Measurements from ENCODE around the gene LAMB1.
A peak's percentile ranks its signal among the peaks of the same experiment; 100 is the strongest.
"Not testable (repeated sequence)": the region's sequence is repeated elsewhere in the genome, so short reads cannot be mapped to it uniquely, and the experiment has no call there.

LAMB1 gene

GRCh38 chr7:108002726-108003598 lies at the start of gene LAMB1:
TSS of gene LAMB1 (minus strand) at chr7:108003161. CDS start at chr7:108002885, 276 bp downstream.
- peak; percentile 34 for DNase-seq

DNA sequence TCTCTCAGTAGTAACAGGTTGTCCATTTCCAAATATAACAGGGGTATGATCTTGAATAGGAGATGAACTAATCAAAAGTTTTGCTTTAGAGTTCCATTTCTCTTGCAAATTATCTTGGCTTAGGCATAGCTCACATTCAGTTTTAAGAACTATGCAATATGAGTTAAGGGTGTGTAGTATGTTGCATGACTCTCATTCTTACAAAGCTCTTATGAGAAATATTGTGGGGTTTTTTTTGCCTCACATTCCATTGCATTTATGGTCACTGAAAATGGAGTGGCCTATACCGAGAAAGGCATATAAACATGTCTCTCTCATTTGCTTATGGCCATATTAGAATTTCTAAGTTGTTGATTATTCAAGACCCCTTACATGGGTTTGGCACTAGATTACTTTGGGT lies 48.5 kb upstream of the LAMB1 start:
- no peak for DNase-seq

DNA sequence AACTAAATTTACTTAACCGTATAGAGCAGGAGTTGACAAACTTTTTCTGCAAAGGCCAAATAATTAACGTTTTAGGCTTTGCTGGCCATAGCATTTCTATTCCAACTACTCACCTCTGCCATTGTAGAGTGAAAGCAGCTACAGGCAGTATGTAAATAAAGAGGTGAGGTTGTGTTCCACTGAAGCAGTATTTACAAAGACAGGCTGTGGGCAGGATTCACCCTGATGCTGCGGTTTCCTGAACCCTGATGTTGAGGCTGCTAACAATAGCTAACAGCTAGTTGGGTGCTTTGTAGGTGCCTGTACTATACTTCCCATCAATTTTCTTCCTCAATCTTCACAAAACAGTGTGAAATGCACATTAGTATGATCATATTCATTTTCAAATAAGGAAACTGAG lies 47.0 kb upstream of the LAMB1 start:
- DNase-seq = no peak

DNA sequence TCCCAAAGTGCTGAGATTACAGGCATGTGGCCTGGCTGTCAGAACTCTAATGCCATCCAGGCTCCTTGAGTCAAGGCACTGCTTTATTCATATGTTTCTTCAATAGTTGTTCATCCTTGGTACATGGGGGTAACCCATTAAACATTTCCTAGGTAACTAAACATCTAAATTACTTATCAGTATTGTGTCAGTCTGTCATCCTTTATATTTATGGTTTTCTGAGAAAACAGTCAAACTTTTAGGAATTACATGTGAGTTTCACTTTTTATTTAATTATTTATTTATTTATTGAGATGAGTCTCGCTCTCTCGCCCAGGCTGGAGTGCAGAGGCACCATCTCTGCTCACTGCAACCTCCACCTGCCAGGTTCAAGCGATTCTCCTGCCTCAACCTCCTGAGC lies 45.5 kb upstream of the LAMB1 start:
- no peak for DNase-seq

DNA sequence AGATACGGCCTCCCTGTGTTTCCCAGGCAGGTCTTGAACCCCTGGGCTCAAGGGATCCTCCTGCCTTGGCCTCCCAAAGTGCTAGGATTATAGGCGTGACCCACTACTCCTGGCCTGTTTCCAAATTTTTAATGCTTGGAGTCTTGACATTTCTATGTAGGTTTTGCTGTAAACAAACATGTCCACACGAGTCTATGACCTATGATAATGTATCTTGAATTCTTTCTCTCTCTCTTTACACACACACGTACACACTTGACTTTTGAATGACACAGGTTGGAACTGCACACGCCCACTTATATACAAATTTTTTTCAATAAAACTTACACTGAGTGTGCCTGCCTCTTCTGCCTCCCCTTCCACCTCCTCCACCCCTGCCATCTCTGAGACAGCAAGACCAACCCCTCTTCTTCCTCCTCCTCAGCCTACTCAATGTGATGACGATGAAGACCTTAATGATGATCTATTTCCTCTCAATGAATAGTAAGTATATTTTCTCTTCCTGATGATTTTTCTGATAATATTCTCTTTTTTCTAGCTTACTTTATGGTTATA lies 44.1 kb upstream of the LAMB1 start:
- no peak for DNase-seq

GRCh38 chr7:108045669-108046068 lies 42.7 kb upstream of the LAMB1 start:
- no peak for DNase-seq

DNA sequence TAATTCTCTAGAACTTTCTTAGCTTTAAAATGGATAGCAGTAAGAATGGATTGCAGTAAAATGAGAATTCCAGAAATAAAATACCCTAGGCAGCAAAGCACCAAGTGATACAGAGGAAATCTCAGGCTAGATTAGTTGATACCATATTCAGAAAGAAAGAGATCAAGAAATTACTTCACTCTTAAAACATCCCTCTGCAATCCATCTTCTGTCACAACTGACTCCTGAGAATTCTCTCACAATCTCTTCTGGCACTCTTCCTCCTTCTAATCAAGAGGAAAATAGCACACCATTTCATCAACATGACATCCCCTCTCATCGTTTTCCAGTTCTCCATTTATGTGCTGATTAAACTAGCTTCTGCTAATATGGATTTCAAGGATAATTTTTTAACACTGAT lies 42.2 kb upstream of the LAMB1 start:
- no peak for DNase-seq

DNA sequence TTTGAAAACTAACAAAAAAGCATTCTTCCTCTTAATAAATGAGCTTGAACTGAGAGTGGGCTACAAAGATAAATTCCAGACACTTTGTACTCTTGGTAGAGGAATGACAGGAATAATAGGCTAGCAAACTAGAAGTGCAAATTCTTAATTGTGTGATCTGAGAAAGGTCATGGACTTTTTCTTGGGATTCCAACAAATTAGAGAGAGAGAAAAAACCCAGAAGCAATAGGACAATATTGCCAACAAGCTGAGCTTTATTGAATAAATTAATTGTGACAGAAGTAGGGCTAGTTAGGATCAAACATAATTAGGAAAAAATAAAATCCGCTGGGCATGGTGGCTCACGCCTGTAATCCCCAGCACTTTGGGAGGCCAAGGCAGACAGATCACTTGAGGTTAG lies 41.4 kb upstream of the LAMB1 start:
- no peak for DNase-seq

DNA sequence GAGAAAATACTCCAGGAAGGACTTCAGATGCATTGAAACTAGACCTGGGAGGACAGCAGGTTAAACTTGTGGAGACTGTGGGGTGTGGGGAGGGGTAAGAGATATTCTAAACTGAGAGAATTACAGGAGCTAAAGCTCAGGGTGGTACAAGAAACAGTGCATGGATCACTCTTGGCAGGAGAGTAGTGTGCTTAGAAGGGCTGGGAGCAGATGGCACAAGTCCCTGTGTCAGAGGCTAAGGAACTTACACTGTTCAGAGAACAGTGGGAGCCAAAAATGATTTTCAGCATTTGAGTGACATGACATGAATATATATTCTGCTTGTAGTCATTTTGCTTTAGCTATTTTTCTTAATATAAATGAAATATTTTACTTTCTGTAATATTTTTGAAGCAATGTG lies 36.0 kb upstream of the LAMB1 start:
- DNase-seq = no peak

DNA sequence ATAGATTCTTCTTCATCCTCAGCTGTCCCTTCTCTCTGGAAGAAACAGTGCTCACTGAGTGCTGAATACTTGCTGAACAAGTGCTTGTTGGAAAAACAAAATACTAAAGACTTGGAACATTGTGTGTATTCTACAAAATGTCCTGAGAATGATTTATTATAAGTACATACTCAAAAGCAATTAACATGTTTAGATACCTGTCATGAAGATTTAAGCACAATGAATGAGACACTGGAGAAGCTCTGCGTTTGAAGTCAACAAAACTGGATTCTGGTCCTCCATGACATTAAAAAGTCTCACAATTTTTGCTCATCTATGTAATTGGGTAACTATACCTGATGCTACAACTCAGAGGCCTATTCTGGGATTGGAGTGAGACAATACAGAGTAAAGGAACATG lies 34.8 kb upstream of the LAMB1 start:
- no peak for DNase-seq

DNA sequence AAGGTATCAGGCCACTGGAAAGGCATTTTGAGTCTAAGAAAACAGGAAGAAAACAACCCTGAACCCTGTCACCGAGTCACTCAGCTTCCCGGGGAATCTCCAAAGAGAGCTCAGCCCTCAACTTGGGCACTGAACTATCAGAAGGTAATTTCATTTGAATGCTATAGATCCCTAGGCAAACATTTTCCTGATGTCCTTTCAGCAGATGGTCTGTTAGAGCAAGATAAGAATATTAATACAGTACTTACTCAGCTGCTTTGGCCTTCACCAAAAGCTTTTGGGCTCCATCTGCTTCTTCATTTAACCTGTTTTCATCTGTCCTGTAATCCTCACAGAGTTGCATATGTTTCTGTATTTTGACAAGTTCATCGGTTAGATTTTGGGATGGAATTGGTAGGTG lies 34.2 kb upstream of the LAMB1 start:
- DNase-seq = no peak

DNA sequence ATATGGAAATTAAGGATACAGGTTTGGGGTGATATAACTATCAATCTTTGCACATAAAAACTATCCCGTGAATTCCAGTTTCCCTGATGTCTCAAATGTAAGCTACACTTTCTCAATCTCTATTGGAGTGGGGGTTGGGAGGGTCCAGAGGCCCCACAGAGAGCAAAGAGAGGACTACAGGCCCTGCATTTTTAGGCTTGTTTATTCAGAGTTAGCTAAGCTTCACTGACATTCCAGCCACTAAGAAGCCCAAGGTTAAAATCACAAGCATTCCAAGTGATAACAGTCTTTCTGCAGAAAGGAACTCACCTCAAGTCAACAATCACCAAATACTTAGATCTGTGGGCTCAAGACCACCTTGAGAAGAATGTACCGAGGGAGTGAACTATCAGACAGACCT lies 31.6 kb upstream of the LAMB1 start:
- DNase-seq = no peak

GRCh38 chr7:108033776-108034497 lies 31.0 kb upstream of the LAMB1 start:
- no peak for DNase-seq

DNA sequence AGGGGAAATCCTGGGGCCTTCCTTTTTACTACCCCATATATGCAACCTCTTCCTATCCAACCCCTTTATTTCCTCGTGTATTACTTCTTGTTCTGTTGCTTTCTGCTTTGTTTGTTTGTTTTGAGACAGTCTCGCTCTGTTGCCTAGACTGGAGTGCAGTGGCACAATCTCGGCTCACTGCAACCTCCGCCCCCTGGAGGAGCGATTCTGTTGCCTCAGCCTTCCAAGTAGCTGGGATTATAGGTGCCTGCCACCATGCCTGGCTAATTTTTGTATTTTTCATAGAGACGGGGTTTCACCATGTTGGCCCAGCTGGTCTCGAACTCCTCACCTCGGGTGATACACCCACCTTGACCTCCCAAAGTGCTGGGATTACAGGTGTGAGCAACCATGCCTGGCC lies 30.3 kb upstream of the LAMB1 start:
- DNase-seq = not testable (repeated sequence)

DNA sequence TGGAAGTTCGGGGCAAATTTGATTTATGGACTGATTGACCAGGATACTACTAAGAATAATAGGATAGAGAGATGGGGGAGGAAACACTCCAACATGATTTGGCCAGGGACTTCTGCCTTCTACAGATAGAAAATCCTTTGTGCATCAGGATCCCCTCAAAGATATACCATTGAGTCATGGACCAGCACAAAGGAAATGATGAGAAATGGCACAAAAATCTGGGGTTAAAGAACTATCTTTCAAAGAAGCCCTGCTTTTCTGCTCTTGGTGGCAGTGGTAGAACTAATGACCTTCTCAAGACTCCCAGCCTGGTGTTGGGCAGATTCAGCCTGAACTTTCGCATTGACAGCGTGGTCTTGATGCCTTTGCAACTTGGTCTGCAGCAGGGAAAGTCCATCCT lies 27.6 kb upstream of the LAMB1 start:
- DNase-seq = no peak

- DNase-seq = no peak
Observed at GRCh38 chr7:108029034-108029433, 26.1 kb upstream of the LAMB1 start.

DNA sequence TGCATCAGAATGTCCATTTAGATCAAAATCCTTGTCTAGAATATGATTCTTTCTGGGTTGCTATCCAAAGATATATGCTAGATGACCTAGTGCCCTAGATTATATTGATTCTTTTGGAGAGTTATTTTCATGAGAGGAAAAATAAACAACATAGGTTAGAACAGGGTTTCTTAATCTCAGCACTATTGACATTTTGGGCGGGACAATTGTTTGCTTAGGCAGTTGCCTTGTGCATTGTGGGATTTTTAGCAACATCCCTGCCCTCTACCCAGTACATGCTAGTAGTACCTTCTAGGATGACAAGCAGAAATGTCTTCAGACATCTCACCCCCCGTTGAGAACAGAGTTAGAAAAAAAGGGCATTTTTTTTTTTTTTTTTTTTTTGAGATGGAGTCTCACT lies 25.1 kb upstream of the LAMB1 start:
- no peak for DNase-seq

GRCh38 chr7:108027239-108027638 lies 24.3 kb upstream of the LAMB1 start:
- DNase-seq = no peak

DNA sequence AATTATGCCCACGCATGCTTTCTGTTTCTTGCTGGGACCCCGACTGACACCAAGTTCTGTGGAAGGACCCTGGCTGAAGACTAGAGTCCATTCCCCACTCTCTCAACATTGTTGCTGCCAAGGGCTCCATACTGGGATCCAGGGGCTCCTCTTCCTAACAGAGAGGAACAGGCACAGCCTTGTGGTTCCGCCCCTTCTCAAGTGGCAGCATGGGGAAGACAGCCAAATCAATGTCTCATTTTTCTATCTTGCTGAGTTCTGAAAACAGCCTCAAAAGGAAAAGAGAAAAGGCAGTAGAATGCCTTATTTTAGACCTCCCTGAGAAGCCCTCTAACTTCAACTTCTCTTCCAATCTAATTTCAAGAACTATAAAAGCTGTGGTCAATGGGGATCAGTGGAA lies 23.7 kb upstream of the LAMB1 start:
- DNase-seq = no peak

DNA sequence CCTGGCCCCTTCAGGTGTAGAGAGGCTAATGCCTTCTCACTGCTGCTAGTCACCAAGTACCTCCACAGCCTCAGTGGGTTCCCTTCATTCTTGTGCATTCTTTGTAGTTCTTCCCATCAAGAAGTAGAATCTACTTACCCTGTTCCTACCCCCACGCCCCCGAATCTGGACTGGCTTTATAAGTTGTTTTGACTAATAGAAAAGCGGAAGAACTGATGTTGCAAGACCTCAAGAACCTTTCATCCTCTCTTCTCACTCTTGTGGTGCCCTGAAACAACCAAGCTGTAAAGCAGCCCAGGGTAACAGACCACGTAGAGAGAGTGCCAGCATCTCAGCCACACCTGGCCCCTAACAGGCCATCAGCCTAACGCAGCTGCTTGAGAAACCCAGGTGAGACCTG lies 23.2 kb upstream of the LAMB1 start:
- DNase-seq = no peak

DNA sequence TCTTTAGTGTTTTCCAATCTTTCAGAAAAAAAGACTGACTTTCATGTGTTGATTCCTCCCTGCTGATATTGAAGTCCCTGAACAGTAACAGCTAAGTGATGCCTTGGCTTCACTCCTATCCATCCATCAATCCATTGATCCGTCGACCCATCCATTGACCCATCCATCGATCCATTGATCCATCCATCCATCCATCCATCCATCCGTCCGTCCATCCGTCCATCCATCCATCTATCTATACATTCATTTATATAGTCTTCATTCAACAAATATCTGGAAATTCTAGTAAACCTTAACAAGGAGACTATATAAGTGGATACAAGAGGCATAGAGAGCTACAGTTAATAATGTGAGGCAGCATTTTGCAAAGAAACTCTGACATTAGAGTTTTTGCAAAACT lies 21.6 kb upstream of the LAMB1 start:
- no peak for DNase-seq

DNA sequence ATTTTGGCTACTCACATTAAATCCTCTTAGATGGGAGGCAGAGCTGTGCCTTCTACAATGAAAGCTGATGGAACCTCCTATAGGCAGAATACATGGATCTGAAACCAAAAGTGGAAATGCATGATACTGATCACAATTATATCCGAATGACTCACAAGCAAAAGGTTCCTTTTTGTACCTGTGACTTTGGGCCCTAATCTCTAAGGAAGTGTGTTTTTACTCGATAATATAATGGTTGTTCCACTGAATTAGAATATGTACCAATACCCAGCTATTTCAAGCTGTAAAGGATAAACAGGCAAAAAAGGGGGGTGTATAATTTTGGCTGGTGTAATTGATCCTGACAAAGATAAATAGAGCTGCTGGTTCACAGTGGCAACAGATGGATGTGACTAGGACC lies 17.6 kb upstream of the LAMB1 start:
- DNase-seq = no peak

DNA sequence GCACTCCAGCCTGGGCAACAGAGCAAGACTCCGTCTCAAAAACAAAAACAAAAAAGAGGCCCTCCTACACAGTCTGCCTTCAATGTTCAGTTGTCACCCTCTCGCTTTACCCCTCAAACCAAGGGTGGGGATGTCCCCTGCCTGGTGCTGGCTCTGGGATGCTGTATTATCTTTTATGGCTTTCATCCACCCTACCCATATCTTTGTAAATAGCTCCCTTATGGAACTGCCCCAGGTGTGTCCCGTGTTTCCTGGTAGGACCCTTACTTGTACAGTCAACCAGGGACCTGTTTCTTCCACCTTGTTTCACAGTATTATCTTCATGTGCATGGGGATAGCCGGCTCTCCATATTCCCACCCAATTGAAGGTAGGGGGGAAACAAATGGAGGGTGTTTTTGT lies 15.7 kb upstream of the LAMB1 start:
- no peak for DNase-seq

DNA sequence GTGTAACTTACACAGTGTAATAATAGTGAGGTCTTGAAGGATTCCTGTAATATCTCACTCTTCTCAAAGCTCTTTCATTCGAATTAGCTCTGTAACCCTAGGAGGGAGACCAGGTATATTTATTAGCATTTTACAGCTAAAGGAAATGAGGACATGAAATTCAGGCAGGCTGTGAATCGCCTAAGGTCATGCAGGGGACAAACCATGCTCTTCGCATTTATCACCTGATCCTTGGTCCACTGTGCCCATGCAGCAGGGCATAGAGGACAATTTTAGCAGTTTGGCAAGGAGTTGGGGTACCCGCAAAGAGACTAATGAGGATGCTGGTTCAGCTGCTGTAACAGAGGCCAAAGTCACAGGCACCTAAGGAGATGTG lies 14.8 kb upstream of the LAMB1 start:
- no peak for DNase-seq

Data from activated CD4-positive, alpha-beta T cell treated with anti-CD3 and anti-CD28 coated beads for 48 hours (primary cell).